ENCODE results near the gene NCK1.
A peak's percentile ranks its signal among the peaks of the same experiment; 100 is the strongest.
"Not testable (repeated sequence)": the region's sequence is repeated elsewhere in the genome, so short reads cannot be mapped to it uniquely, and the experiment has no call there.

NCK1 gene

GRCh38 chr3:136899622-136900158 is 37.7 kb downstream of the NCK1 start:
- Histone ChIP-seq H3K27ac (ENCODE audit: low read depth, low read length) (no peak overlapping the region), H3K9ac (ENCODE audit: low read length) (no peak overlapping the region), H4K8ac (ENCODE audit: low read depth, low read length) (no peak overlapping the region), H2BK5ac (ENCODE audit: low read length) (no peak overlapping the region), H3K23ac (ENCODE audit: low read length) (no peak overlapping the region), H3K36me3 (ENCODE audit: control insufficient read depth, insufficient read depth, low read length) (no peaks in the 10 kb centered on the region), H3K56ac (ENCODE audit: low read length) (no peak overlapping the region), H3K4me1 (ENCODE audit: control insufficient read depth, low read depth, low read length) (no peaks in the 10 kb centered on the region), H2BK120ac (ENCODE audit: low read depth, low read length) (no peak overlapping the region), H3K4ac (ENCODE audit: low read depth, low read length) (no peak overlapping the region), H2AK5ac (ENCODE audit: low read length) (no peak overlapping the region), H3K27me3 (ENCODE audit: insufficient read depth, low read length, poor library complexity) (no peaks in the 10 kb centered on the region), H3K79me1 (ENCODE audit: low read length) (peaks cover 2% of the 10 kb centered on the region), H3K79me2 (ENCODE audit: control insufficient read depth, insufficient read depth, low read length) (peaks cover 21% of the 10 kb centered on the region), H2BK15ac (replicated peaks; ENCODE audit: low read depth) (no peak overlapping the region), H3K4me3 (ENCODE audit: low read length) (no peak overlapping the region), H4K5ac (ENCODE audit: low read length) (no peak overlapping the region), H3K18ac (ENCODE audit: low read length) (no peak overlapping the region), H3K4me2 (ENCODE audit: low read length) (no peak overlapping the region)
- DNase-seq: peak; percentile 71
- no CpG with 5 or more reads among the region's 2 CpGs for WGBS (ENCODE audit: extremely low coverage, insufficient coverage, low lambda C conversion rate)

- not testable (repeated sequence) for H2BK5ac ChIP-seq (ENCODE audit: low read length); H3K4ac ChIP-seq (ENCODE audit: low read depth, low read length); H3K56ac ChIP-seq (ENCODE audit: low read length); H3K9ac ChIP-seq (ENCODE audit: low read length); H3K36me3 ChIP-seq (ENCODE audit: control insufficient read depth, insufficient read depth, low read length); DNase-seq; H4K5ac ChIP-seq (ENCODE audit: low read length); H3K18ac ChIP-seq (ENCODE audit: low read length); H3K27me3 ChIP-seq (ENCODE audit: insufficient read depth, low read length, poor library complexity); H4K8ac ChIP-seq (ENCODE audit: low read depth, low read length); H3K4me1 ChIP-seq (ENCODE audit: control insufficient read depth, low read depth, low read length); H3K27ac ChIP-seq (ENCODE audit: low read depth, low read length); H2AK5ac ChIP-seq (ENCODE audit: low read length); H3K23ac ChIP-seq (ENCODE audit: low read length); H2BK120ac ChIP-seq (ENCODE audit: low read depth, low read length); H3K79me1 ChIP-seq (ENCODE audit: low read length); H3K4me3 ChIP-seq (ENCODE audit: low read length); H3K4me2 ChIP-seq (ENCODE audit: low read length); H2BK15ac ChIP-seq (replicated peaks; ENCODE audit: low read depth)
- WGBS (ENCODE audit: extremely low coverage, insufficient coverage, low lambda C conversion rate): no CpG with 5 or more reads among the region's 1 CpG
- H3K79me2 ChIP-seq (ENCODE audit: control insufficient read depth, insufficient read depth, low read length): peaks cover 29% of the 10 kb centered on the region
Measured at GRCh38 chr3:136900694-136901093, 38.7 kb downstream of the NCK1 start.

- H3K18ac ChIP-seq (ENCODE audit: low read length): no peak overlapping the region
- DNase-seq: no peak
- H3K79me1 ChIP-seq (ENCODE audit: low read length): peaks cover 7% of the 10 kb centered on the region
- no peaks in the 10 kb centered on the region for H3K27me3 ChIP-seq (ENCODE audit: insufficient read depth, low read length, poor library complexity)
- no CpG with 5 or more reads among the region's 3 CpGs for WGBS (ENCODE audit: extremely low coverage, insufficient coverage, low lambda C conversion rate)
- H2BK5ac ChIP-seq (ENCODE audit: low read length): no peak overlapping the region
- no peaks in the 10 kb centered on the region for H3K4me1 ChIP-seq (ENCODE audit: control insufficient read depth, low read depth, low read length)
- H2BK120ac ChIP-seq (ENCODE audit: low read depth, low read length): no peak overlapping the region
- no peak overlapping the region for H2AK5ac ChIP-seq (ENCODE audit: low read length)
- no peak overlapping the region for H3K9ac ChIP-seq (ENCODE audit: low read length)
- no peak overlapping the region for H3K23ac ChIP-seq (ENCODE audit: low read length)
- H3K4me2 ChIP-seq (ENCODE audit: low read length): no peak overlapping the region
- H2BK15ac ChIP-seq (replicated peaks; ENCODE audit: low read depth): no peak overlapping the region
- H3K27ac ChIP-seq (ENCODE audit: low read depth, low read length): no peak overlapping the region
- no peak overlapping the region for H3K4ac ChIP-seq (ENCODE audit: low read depth, low read length)
- no peak overlapping the region for H3K4me3 ChIP-seq (ENCODE audit: low read length)
- H3K79me2 ChIP-seq (ENCODE audit: control insufficient read depth, insufficient read depth, low read length): peaks cover 36% of the 10 kb centered on the region
- no peaks in the 10 kb centered on the region for H3K36me3 ChIP-seq (ENCODE audit: control insufficient read depth, insufficient read depth, low read length)
- H3K56ac ChIP-seq (ENCODE audit: low read length): no peak overlapping the region
- H4K8ac ChIP-seq (ENCODE audit: low read depth, low read length): no peak overlapping the region
- H4K5ac ChIP-seq (ENCODE audit: low read length): no peak overlapping the region
Measured at GRCh38 chr3:136901391-136901790, 39.4 kb downstream of the NCK1 start.

GRCh38 chr3:136902530-136902929 is 40.5 kb downstream of the NCK1 start:
- H3K9ac ChIP-seq (ENCODE audit: low read length): not testable (repeated sequence)
- peak; percentile 28 for DNase-seq

GRCh38 chr3:136903899-136904298 is 41.9 kb downstream of the NCK1 start:
- WGBS (ENCODE audit: extremely low coverage, insufficient coverage, low lambda C conversion rate): no CpG with 5 or more reads among the region's 1 CpG
- H4K5ac ChIP-seq (ENCODE audit: low read length): no peak overlapping the region
- no peak overlapping the region for H3K18ac ChIP-seq (ENCODE audit: low read length)
- H4K8ac ChIP-seq (ENCODE audit: low read depth, low read length): no peak overlapping the region
- H3K4me2 ChIP-seq (ENCODE audit: low read length): no peak overlapping the region
- H3K56ac ChIP-seq (ENCODE audit: low read length): no peak overlapping the region
- no peak for DNase-seq
- H3K79me2 ChIP-seq (ENCODE audit: control insufficient read depth, insufficient read depth, low read length): peaks cover 48% of the 10 kb centered on the region
- H3K27ac ChIP-seq (ENCODE audit: low read depth, low read length): no peak overlapping the region
- H2BK15ac ChIP-seq (replicated peaks; ENCODE audit: low read depth): no peak overlapping the region
- H3K9ac ChIP-seq (ENCODE audit: low read length): no peak overlapping the region
- H2AK5ac ChIP-seq (ENCODE audit: low read length): no peak overlapping the region
- peaks cover 15% of the 10 kb centered on the region for H3K79me1 ChIP-seq (ENCODE audit: low read length)
- H2BK120ac ChIP-seq (ENCODE audit: low read depth, low read length): no peak overlapping the region
- no peak overlapping the region for H3K23ac ChIP-seq (ENCODE audit: low read length)
- no peaks in the 10 kb centered on the region for H3K27me3 ChIP-seq (ENCODE audit: insufficient read depth, low read length, poor library complexity)
- no peaks in the 10 kb centered on the region for H3K4me1 ChIP-seq (ENCODE audit: control insufficient read depth, low read depth, low read length)
- no peak overlapping the region for H2BK5ac ChIP-seq (ENCODE audit: low read length)
- H3K36me3 ChIP-seq (ENCODE audit: control insufficient read depth, insufficient read depth, low read length): no peaks in the 10 kb centered on the region
- H3K4ac ChIP-seq (ENCODE audit: low read depth, low read length): no peak overlapping the region
- H3K4me3 ChIP-seq (ENCODE audit: low read length): no peak overlapping the region

More at GRCh38 chr3:136902530-136902929, 40.5 kb downstream of the NCK1 start:
- H2AK5ac ChIP-seq (ENCODE audit: low read length); H3K4ac ChIP-seq (ENCODE audit: low read depth, low read length); H3K23ac ChIP-seq (ENCODE audit: low read length); H2BK120ac ChIP-seq (ENCODE audit: low read depth, low read length); H3K27ac ChIP-seq (ENCODE audit: low read depth, low read length); H3K4me3 ChIP-seq (ENCODE audit: low read length); H3K27me3 ChIP-seq (ENCODE audit: insufficient read depth, low read length, poor library complexity); H3K36me3 ChIP-seq (ENCODE audit: control insufficient read depth, insufficient read depth, low read length); H3K4me1 ChIP-seq (ENCODE audit: control insufficient read depth, low read depth, low read length); H3K18ac ChIP-seq (ENCODE audit: low read length); H4K5ac ChIP-seq (ENCODE audit: low read length); H2BK5ac ChIP-seq (ENCODE audit: low read length); H3K4me2 ChIP-seq (ENCODE audit: low read length); H3K56ac ChIP-seq (ENCODE audit: low read length); H4K8ac ChIP-seq (ENCODE audit: low read depth, low read length); H2BK15ac ChIP-seq (replicated peaks; ENCODE audit: low read depth): not testable (repeated sequence)
- WGBS (ENCODE audit: extremely low coverage, insufficient coverage, low lambda C conversion rate): no CpG with 5 or more reads among the region's 1 CpG
- H3K79me1 ChIP-seq (ENCODE audit: low read length): peaks cover 14% of the 10 kb centered on the region
- peaks cover 43% of the 10 kb centered on the region for H3K79me2 ChIP-seq (ENCODE audit: control insufficient read depth, insufficient read depth, low read length)

- H4K8ac ChIP-seq (ENCODE audit: low read depth, low read length): no peak overlapping the region
- no peak overlapping the region for H2BK5ac ChIP-seq (ENCODE audit: low read length)
- H3K79me2 ChIP-seq (ENCODE audit: control insufficient read depth, insufficient read depth, low read length): peaks cover 52% of the 10 kb centered on the region
- no peak overlapping the region for H4K5ac ChIP-seq (ENCODE audit: low read length)
- DNase-seq: no peak
- H3K4me3 ChIP-seq (ENCODE audit: low read length): no peak overlapping the region
- no peaks in the 10 kb centered on the region for H3K27me3 ChIP-seq (ENCODE audit: insufficient read depth, low read length, poor library complexity)
- H2AK5ac ChIP-seq (ENCODE audit: low read length): no peak overlapping the region
- H3K18ac ChIP-seq (ENCODE audit: low read length): no peak overlapping the region
- no peak overlapping the region for H3K4ac ChIP-seq (ENCODE audit: low read depth, low read length)
- H3K36me3 ChIP-seq (ENCODE audit: control insufficient read depth, insufficient read depth, low read length): no peaks in the 10 kb centered on the region
- H3K23ac ChIP-seq (ENCODE audit: low read length): no peak overlapping the region
- WGBS (ENCODE audit: extremely low coverage, insufficient coverage, low lambda C conversion rate): no CpG with 5 or more reads among the region's 4 CpGs
- peaks cover 15% of the 10 kb centered on the region for H3K79me1 ChIP-seq (ENCODE audit: low read length)
- H3K9ac ChIP-seq (ENCODE audit: low read length): no peak overlapping the region
- H3K4me1 ChIP-seq (ENCODE audit: control insufficient read depth, low read depth, low read length): no peaks in the 10 kb centered on the region
- H3K4me2 ChIP-seq (ENCODE audit: low read length): no peak overlapping the region
- H2BK15ac ChIP-seq (replicated peaks; ENCODE audit: low read depth): no peak overlapping the region
- no peak overlapping the region for H3K56ac ChIP-seq (ENCODE audit: low read length)
- H3K27ac ChIP-seq (ENCODE audit: low read depth, low read length): no peak overlapping the region
- H2BK120ac ChIP-seq (ENCODE audit: low read depth, low read length): no peak overlapping the region
Measured at GRCh38 chr3:136904746-136905145, 42.7 kb downstream of the NCK1 start.
